HepG2 (cell line): Measurements from ENCODE around the gene SLC16A5. TPM values are rescaled to one million over a fixed set of nuclear protein-coding genes. Genes with fewer than 3 reads are reported as not detected.

Experiments used
- CSRNP2 ChIP-seq: sonication (generic); formaldehyde crosslinking; conservative IDR thresholded peaks from 2 replicates; pipeline ENCODE4 v1.8.0; 2022; ENCODE audit warnings: low read depth, missing genetic modification reagents
- ETV5 ChIP-seq: IDR thresholded peaks from 2 replicates; pipeline ENCODE4 v1.6.1; 2018; ENCODE audit warnings: missing biosample characterization, missing genetic modification reagents, inconsistent platforms, borderline replicate concordance
- GMEB2 ChIP-seq: IDR thresholded peaks from 2 replicates; pipeline ENCODE4 v1.6.1; 2016; ENCODE audit warnings: missing biosample characterization, missing genetic modification reagents, low read depth
- HCFC1 ChIP-seq: fragments of 150-350 bp; IDR thresholded peaks from 2 replicates; pipeline ENCODE4 v1.6.1; 2014; ENCODE audit warnings: low read depth, low read length
- MYNN ChIP-seq: sonication (generic); formaldehyde crosslinking; IDR thresholded peaks from 2 replicates; pipeline ENCODE4 v1.4.0; 2020; ENCODE audit warnings: mild to moderate bottlenecking, low read depth, missing genetic modification reagents
- NFKBIZ ChIP-seq: IDR thresholded peaks from 2 replicates; pipeline ENCODE4 v1.6.1; 2018; ENCODE audit warnings: missing genetic modification reagents, missing compliant biosample characterization
- PRPF4 ChIP-seq: fragments of 200-400 bp; formaldehyde crosslinking; IDR thresholded peaks from 2 replicates; pipeline ENCODE4 v1.6.1; 2016; ENCODE audit warnings: low read length, low read depth; ENCODE audit not compliant: poor library complexity, severe bottlenecking
- ZNF766 ChIP-seq: sonication (generic); formaldehyde crosslinking; IDR thresholded peaks from 2 replicates; pipeline ENCODE4 v1.5.0; 2020; ENCODE audit warnings: missing genetic modification reagents, borderline replicate concordance
- ZNF781 ChIP-seq: sonication (generic); formaldehyde crosslinking; IDR thresholded peaks from 2 replicates; pipeline ENCODE4 v1.5.1; 2020; ENCODE audit warnings: borderline replicate concordance, mild to moderate bottlenecking, missing genetic modification reagents; ENCODE audit errors: not compliant biosample characterization
- ZNF879 ChIP-seq: sonication (generic); formaldehyde crosslinking; IDR thresholded peaks from 2 replicates; pipeline ENCODE4 v1.8.1; 2023; ENCODE audit warnings: missing genetic modification reagents
- polyA plus RNA-seq, 8 experiments: library from polyadenylated mRNA; depleted of rRNA in 3 of 8; stranded (reverse) in 7 of 8; unstranded in 1 of 8; fragments of >200 nt; fragmentation: Illumina TruSeq in 4 of 8; extraction: Trizol in 4 of 8; gene quantifications; 2 replicates each; pipeline versions ENCODE4 v1.2.1 to v1.2.3, GENCODE V29; 2011 to 2016; ENCODE audit warnings: low read depth in 4 of 8, missing spikeins in 1 of 8, mixed read lengths in 1 of 8; ENCODE audit not compliant: insufficient read depth in 1 of 8
- total RNA-seq, 5 experiments: library from RNA; depleted of rRNA; stranded (reverse); fragments of >200 nt; fragmentation: Illumina TruSeq; extraction: Trizol; gene quantifications; 2 replicates each; pipeline ENCODE4 v1.2.3, GENCODE V29; 2016; ENCODE audit warnings: low read depth in 1 of 5
- TF ChIP-seq, protein P1 (sequence below): sonication (generic); formaldehyde crosslinking; IDR thresholded peaks from 2 replicates; pipeline ENCODE4 v1.8.1; 2022; ENCODE audit warnings: mild to moderate bottlenecking, missing genetic modification reagents
- TF ChIP-seq, protein P2 (sequence below): sonication (generic); formaldehyde crosslinking; IDR thresholded peaks from one replicate; pipeline ENCODE4 v1.5.1; 2020; ENCODE audit warnings: mild to moderate bottlenecking, missing genetic modification reagents; ENCODE audit errors: not compliant biosample characterization
- TF ChIP-seq, protein P3 (sequence below): IDR thresholded peaks from 2 replicates; pipeline ENCODE4 v1.6.1; 2018; ENCODE audit warnings: missing genetic modification reagents, mild to moderate bottlenecking, missing compliant biosample characterization

The SLC16A5 gene
- total and polyA plus RNA-seq, 2 of the 13 experiments (the other 11 are each of a cell fraction or from before 2014, with no cell fraction given), result 0.69 to 5.6 TPM

DNA sequence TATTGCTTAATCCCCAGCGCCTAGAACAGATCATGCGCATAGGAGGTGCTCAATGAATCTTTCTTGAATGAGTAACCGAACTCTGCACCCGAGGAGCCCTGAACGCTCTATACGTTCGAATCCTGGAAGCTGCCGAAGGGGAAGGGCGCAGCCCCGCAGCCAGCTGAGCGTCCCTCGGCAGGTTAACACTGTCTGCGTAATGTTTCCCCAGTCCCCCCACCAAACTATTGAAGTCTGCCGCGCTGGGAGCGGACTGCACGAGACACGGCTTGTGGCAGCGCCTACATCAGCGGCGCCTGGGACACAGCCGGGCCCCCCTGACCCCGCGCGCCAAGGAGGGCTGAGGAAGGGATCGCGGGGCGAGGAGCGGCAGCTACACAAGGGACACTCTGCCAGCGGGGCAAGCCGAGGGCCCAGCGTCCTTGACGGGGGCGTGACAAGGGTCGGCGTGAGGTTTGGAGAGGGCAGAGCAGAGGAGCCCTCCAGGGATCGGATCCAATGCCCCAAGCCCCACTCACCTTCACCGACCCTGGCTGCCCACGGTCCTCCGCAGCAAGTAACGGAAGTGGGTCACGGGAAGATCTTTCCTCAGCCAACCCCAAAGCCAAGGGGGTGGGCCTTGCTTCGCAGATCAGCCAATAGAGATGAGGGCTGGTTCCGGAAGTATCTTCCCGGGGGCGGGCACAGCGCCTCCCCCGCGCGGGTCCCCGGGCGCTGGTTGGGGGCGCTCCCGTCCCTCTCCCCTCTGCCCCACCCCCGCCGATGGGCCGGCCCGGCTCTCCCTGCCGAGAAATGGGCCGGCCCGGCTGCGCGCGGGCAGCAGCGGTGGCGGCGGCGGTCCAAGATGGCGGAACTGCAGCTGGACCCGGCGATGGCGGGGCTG is 41.1 kb upstream of the SLC16A5 start, which contains the start of the genes ATP5PD and KCTD2 (continued):
- TF ChIP-seq, protein P1, sequence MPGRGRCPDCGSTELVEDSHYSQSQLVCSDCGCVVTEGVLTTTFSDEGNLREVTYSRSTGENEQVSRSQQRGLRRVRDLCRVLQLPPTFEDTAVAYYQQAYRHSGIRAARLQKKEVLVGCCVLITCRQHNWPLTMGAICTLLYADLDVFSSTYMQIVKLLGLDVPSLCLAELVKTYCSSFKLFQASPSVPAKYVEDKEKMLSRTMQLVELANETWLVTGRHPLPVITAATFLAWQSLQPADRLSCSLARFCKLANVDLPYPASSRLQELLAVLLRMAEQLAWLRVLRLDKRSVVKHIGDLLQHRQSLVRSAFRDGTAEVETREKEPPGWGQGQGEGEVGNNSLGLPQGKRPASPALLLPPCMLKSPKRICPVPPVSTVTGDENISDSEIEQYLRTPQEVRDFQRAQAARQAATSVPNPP, result no peak; the same call in 1 of the 2 replicates
- TF ChIP-seq CSRNP2 (CRISPR knock-in tag) (no peak), MYNN (CRISPR knock-in tag) (0 out of 2 replicates have a peak, but pooled peaks have one; percentile 90), ETV5 (CRISPR knock-in tag) (peak; percentile 67; the same call in 1 of the 2 replicates), NFKBIZ (CRISPR knock-in tag) (0 out of 2 replicates have a peak, but pooled peaks have one; percentile 39), ZNF781 (CRISPR knock-in tag) (no peak), PRPF4 (no peak), HCFC1 (peak; percentile 53; the same call in 1 of the 2 replicates), ZNF766 (CRISPR knock-in tag) (peak; percentile 14; the same call in 1 of the 2 replicates), GMEB2 (CRISPR knock-in tag) (no peak; the same call in 1 of the 2 replicates), ZNF879 (CRISPR knock-in tag) (no peak)
- TF ChIP-seq, protein P2, sequence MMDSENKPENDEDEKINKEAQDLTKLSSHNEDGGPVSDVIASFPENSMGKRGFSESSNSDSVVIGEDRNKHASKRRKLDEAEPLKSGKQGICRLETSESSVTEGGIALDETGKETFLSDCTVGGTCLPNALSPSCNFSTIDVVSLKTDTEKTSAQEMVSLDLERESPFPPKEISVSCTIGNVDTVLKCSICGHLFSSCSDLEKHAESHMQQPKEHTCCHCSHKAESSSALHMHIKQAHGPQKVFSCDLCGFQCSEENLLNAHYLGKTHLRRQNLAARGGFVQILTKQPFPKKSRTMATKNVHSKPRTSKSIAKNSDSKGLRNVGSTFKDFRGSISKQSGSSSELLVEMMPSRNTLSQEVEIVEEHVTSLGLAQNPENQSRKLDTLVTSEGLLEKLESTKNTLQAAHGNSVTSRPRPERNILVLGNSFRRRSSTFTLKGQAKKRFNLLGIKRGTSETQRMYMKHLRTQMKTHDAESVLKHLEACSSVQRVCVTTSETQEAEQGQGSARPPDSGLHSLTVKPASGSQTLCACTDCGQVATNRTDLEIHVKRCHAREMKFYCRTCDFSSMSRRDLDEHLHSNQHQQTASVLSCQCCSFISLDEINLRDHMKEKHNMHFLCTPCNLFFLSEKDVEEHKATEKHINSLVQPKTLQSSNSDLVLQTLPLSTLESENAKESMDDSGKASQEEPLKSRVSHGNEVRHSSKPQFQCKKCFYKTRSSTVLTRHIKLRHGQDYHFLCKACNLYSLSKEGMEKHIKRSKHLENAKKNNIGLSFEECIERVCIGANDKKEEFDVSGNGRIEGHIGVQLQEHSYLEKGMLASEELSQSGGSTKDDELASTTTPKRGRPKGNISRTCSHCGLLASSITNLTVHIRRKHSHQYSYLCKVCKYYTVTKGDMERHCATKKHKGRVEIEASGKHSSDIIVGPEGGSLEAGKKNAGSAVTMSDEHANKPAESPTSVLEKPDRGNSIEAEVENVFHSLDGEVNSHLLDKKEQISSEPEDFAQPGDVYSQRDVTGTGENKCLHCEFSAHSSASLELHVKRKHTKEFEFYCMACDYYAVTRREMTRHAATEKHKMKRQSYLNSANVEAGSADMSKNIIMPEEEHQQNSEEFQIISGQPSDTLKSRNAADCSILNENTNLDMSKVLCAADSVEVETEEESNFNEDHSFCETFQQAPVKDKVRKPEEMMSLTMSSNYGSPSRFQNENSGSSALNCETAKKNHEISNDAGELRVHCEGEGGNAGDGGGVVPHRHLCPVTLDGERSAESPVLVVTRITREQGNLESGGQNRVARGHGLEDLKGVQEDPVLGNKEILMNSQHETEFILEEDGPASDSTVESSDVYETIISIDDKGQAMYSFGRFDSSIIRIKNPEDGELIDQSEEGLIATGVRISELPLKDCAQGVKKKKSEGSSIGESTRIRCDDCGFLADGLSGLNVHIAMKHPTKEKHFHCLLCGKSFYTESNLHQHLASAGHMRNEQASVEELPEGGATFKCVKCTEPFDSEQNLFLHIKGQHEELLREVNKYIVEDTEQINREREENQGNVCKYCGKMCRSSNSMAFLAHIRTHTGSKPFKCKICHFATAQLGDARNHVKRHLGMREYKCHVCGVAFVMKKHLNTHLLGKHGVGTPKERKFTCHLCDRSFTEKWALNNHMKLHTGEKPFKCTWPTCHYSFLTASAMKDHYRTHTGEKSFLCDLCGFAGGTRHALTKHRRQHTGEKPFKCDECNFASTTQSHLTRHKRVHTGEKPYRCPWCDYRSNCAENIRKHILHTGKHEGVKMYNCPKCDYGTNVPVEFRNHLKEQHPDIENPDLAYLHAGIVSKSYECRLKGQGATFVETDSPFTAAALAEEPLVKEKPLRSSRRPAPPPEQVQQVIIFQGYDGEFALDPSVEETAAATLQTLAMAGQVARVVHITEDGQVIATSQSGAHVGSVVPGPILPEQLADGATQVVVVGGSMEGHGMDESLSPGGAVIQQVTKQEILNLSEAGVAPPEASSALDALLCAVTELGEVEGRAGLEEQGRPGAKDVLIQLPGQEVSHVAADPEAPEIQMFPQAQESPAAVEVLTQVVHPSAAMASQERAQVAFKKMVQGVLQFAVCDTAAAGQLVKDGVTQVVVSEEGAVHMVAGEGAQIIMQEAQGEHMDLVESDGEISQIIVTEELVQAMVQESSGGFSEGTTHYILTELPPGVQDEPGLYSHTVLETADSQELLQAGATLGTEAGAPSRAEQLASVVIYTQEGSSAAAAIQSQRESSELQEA (CRISPR knock-in tag), result peak; percentile 84
- TF ChIP-seq, protein P3, sequence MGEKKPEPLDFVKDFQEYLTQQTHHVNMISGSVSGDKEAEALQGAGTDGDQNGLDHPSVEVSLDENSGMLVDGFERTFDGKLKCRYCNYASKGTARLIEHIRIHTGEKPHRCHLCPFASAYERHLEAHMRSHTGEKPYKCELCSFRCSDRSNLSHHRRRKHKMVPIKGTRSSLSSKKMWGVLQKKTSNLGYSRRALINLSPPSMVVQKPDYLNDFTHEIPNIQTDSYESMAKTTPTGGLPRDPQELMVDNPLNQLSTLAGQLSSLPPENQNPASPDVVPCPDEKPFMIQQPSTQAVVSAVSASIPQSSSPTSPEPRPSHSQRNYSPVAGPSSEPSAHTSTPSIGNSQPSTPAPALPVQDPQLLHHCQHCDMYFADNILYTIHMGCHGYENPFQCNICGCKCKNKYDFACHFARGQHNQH (CRISPR knock-in tag), result peak; percentile 92
